ENCODE results near the gene SESTD1. TPM values are rescaled to one million over a fixed set of nuclear protein-coding genes. Genes with fewer than 3 reads are reported as not detected.

The SESTD1 gene
- total and polyA plus RNA-seq, 2 donors from 2014 or later, result 9.8 to 93.5 TPM

DNA sequence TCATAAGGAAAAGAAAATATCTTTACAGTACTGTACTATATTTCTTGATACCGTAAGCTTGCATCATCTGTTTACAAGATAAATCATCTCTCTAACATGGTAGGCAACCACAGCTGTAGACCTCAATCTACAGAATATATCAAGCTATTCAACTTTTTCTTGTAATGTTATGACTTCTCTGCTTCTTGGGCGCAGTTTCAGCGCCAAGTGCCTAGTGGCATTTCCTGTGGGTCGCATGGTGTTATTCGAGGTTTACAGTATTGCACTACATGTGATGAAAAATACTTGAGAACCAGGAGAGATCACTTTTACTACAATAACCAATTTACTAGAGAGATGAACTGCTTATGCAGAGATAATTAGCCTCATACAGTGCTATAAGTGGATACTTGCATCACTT, 34.0 kb upstream of the SESTD1 start:
- Histone ChIP-seq H3K27ac (ENCODE audit: low read depth in 2 of 2, low read length in 2 of 2) (no peak overlapping the region), H3K9ac (ENCODE audit: low read length in 3 of 3) (no peak overlapping the region), H3K4me3 (ENCODE audit: low read length in 3 of 3) (no peak overlapping the region), H3K36me3 (ENCODE audit: control insufficient read depth in 2 of 3, insufficient read depth in 3 of 3, low read length in 3 of 3) (no peaks in the 10 kb centered on the region), H3K27me3 (ENCODE audit: control insufficient read depth, insufficient read depth, low read length) (no peaks in the 10 kb centered on the region), H3K4me1 (ENCODE audit: control insufficient read depth in 2 of 3, insufficient read depth in 2 of 3, low read depth in 1 of 3, low read length in 3 of 3) (no peaks in the 10 kb centered on the region), H3K9me3 (ENCODE audit: control insufficient read depth in 2 of 3, insufficient read depth in 1 of 3, low read length in 3 of 3) (no peaks in the 10 kb centered on the region)
- DNase-seq (no peak), FAIRE-seq (no peak)
- intact Hi-C loops (cut with DNase I), result no loop called here
- TF ChIP-seq, protein P1, sequence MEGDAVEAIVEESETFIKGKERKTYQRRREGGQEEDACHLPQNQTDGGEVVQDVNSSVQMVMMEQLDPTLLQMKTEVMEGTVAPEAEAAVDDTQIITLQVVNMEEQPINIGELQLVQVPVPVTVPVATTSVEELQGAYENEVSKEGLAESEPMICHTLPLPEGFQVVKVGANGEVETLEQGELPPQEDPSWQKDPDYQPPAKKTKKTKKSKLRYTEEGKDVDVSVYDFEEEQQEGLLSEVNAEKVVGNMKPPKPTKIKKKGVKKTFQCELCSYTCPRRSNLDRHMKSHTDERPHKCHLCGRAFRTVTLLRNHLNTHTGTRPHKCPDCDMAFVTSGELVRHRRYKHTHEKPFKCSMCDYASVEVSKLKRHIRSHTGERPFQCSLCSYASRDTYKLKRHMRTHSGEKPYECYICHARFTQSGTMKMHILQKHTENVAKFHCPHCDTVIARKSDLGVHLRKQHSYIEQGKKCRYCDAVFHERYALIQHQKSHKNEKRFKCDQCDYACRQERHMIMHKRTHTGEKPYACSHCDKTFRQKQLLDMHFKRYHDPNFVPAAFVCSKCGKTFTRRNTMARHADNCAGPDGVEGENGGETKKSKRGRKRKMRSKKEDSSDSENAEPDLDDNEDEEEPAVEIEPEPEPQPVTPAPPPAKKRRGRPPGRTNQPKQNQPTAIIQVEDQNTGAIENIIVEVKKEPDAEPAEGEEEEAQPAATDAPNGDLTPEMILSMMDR (IDR thresholded peaks at IDR 0.05; ENCODE audit: borderline replicate concordance, extremely low read depth, insufficient read depth), result no peak

DNA sequence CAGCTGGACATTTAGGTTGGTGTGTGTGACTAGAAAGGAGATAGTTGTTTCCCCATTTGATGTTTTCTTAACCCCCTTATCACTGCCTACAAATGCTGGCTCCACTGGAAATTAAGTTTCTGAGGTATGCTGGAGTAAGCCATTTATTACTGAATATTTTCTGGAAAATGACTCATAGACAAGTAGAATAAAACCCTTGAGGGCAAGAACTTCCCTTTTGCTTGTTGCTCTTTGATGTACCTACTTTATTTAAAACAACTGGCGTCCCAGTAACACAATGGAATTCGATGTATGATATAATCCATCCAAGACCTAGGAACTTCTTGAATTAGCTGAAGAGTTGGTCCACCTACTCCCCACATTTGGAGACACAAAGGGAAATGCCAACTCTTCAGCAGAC, 33.3 kb upstream of the SESTD1 start:
- H3K4me1 ChIP-seq (ENCODE audit: control insufficient read depth in 2 of 3, insufficient read depth in 2 of 3, low read depth in 1 of 3, low read length in 3 of 3), result no peaks in the 10 kb centered on the region
- H3K9ac ChIP-seq (ENCODE audit: low read length in 3 of 3), result no peak overlapping the region
- no peak overlapping the region for H3K27ac ChIP-seq (ENCODE audit: low read depth in 2 of 2, low read length in 2 of 2)
- H3K4me3 ChIP-seq (ENCODE audit: low read length in 3 of 3), result no peak overlapping the region
- TF ChIP-seq, protein P1 (IDR thresholded peaks at IDR 0.05; ENCODE audit: borderline replicate concordance, extremely low read depth, insufficient read depth), result no peak
- H3K9me3 ChIP-seq (ENCODE audit: control insufficient read depth in 2 of 3, insufficient read depth in 1 of 3, low read length in 3 of 3), result no peaks in the 10 kb centered on the region
- intact Hi-C loops (cut with DNase I), result no loop called here
- H3K27me3 ChIP-seq (ENCODE audit: control insufficient read depth, insufficient read depth, low read length), result no peaks in the 10 kb centered on the region
- DNase-seq, result no peak
- no peaks in the 10 kb centered on the region for H3K36me3 ChIP-seq (ENCODE audit: control insufficient read depth in 2 of 3, insufficient read depth in 3 of 3, low read length in 3 of 3)
- FAIRE-seq, result no peak

DNA sequence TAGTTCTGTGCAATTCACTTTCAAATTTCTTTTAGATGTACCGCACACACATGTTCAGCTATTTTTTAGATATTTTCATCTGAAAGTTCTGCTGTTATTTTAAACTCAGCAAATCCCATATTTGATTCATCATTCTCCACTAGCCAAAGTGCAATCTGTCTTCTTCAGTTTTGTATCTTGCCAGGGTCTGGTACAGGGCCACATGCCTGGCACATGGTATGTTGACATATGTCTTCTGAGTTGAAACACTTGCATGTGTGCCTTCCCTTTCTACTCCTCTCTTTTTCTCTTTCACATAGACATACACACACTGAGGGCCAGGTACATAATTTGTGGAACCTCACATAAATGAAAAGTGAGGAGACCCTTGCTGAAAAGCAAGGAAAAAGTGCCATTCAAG, 25.7 kb upstream of the SESTD1 start:
- H3K9ac ChIP-seq (ENCODE audit: low read length in 3 of 3), result no peak overlapping the region
- intact Hi-C loops (cut with DNase I), result no loop called here
- no peaks in the 10 kb centered on the region for H3K36me3 ChIP-seq (ENCODE audit: control insufficient read depth in 2 of 3, insufficient read depth in 3 of 3, low read length in 3 of 3)
- FAIRE-seq, result no peak
- H3K27ac ChIP-seq (ENCODE audit: low read depth in 2 of 2, low read length in 2 of 2), result no peak overlapping the region
- no peaks in the 10 kb centered on the region for H3K9me3 ChIP-seq (ENCODE audit: control insufficient read depth in 2 of 3, insufficient read depth in 1 of 3, low read length in 3 of 3)
- H3K4me1 ChIP-seq (ENCODE audit: control insufficient read depth in 2 of 3, insufficient read depth in 2 of 3, low read depth in 1 of 3, low read length in 3 of 3), result no peaks in the 10 kb centered on the region
- no peak for DNase-seq
- H3K27me3 ChIP-seq (ENCODE audit: control insufficient read depth, insufficient read depth, low read length), result no peaks in the 10 kb centered on the region
- no peak overlapping the region for H3K4me3 ChIP-seq (ENCODE audit: low read length in 3 of 3)
- TF ChIP-seq, protein P1 (IDR thresholded peaks at IDR 0.05; ENCODE audit: borderline replicate concordance, extremely low read depth, insufficient read depth), result no peak

DNA sequence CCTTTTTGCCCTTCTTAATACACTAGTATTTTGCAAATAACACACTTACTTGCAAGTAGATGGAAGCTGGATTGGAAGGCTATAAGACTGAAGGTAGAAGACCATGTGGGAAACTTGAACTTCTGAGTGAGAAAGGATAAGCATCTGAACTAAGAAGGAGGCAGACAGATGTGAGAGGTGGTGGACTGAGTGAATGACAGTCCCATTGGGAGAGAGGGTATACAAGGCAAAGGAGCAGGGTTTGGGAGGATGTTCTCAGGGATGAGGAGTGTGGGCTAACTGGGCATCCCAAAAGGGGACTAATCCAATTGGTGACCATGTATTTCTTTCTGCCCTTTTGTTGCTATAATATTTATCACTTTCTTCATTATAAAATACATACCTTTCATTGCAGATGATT, 20.4 kb upstream of the SESTD1 start:
- Histone ChIP-seq H3K9ac (ENCODE audit: low read length in 3 of 3) (no peak overlapping the region), H3K27ac (ENCODE audit: low read depth in 2 of 2, low read length in 2 of 2) (no peak overlapping the region), H3K4me1 (ENCODE audit: control insufficient read depth in 2 of 3, insufficient read depth in 2 of 3, low read depth in 1 of 3, low read length in 3 of 3) (no peaks in the 10 kb centered on the region), H3K36me3 (ENCODE audit: control insufficient read depth in 2 of 3, insufficient read depth in 3 of 3, low read length in 3 of 3) (no peaks in the 10 kb centered on the region), H3K4me3 (ENCODE audit: low read length in 3 of 3) (no peak overlapping the region), H3K9me3 (ENCODE audit: control insufficient read depth in 2 of 3, insufficient read depth in 1 of 3, low read length in 3 of 3) (no peaks in the 10 kb centered on the region), H3K27me3 (ENCODE audit: control insufficient read depth, insufficient read depth, low read length) (no peaks in the 10 kb centered on the region)
- intact Hi-C loops (cut with DNase I), result no loop called here
- DNase-seq, result no peak
- no peak for FAIRE-seq
- TF ChIP-seq, protein P1 (IDR thresholded peaks at IDR 0.05; ENCODE audit: borderline replicate concordance, extremely low read depth, insufficient read depth), result no peak
